GM06990 (cell line): ENCODE data around the gene PROSER2.

ENCODE experiments used
- DNase-seq: peaks from one replicate; pipeline ENCODE4 v3.0.0-alpha.2; 2011; ENCODE audit not compliant: insufficient read length; ENCODE audit errors: extremely low read depth
- H3K27me3 ChIP-seq: replicated peaks from 2 replicates; pipeline ENCODE4 v1.6.0; 2011; ENCODE audit warnings: low read length; ENCODE audit not compliant: control insufficient read depth, insufficient read depth
- H3K36me3 ChIP-seq: 2 replicates; pipeline ENCODE4 v1.5.1; 2011; ENCODE audit warnings: low read length; ENCODE audit not compliant: control insufficient read depth, insufficient read depth
- H3K4me3 ChIP-seq: replicated peaks from 2 replicates; pipeline ENCODE4 v1.5.1; 2011; ENCODE audit warnings: low read depth, mild to moderate bottlenecking, control low read depth, low read length
- CTCF ChIP-seq: IDR thresholded peaks from 2 replicates; pipeline ENCODE4 v1.5.1; 2011; ENCODE audit warnings: low read length, control low read depth, mild to moderate bottlenecking, inconsistent platforms; ENCODE audit not compliant: insufficient read depth, poor library complexity, severe bottlenecking

Gene PROSER2

GRCh38 chr10:11908991-11909390 is 85.8 kb downstream of the PROSER2 start:
- no peak for DNase-seq
- Histone ChIP-seq H3K4me3 (no peak overlapping the region), H3K27me3 (0 out of 2 replicates have a peak, but pooled peaks cover 1% of the 10 kb centered on the region), H3K36me3 (no peaks in the 10 kb centered on the region)
- no peak for TF ChIP-seq CTCF

- Histone ChIP-seq H3K36me3 (no peaks in the 10 kb centered on the region), H3K4me3 (no peak overlapping the region), H3K27me3 (0 out of 2 replicates have a peak, but pooled peaks cover 1% of the 10 kb centered on the region)
- TF ChIP-seq CTCF = no peak
- DNase-seq = no peak
Observed at GRCh38 chr10:11909618-11910017, 86.5 kb downstream of the PROSER2 start.

GRCh38 chr10:11910102-11910501 is 86.9 kb downstream of the PROSER2 start:
- no peak for TF ChIP-seq CTCF
- Histone ChIP-seq H3K4me3 (no peak overlapping the region), H3K27me3 (0 out of 2 replicates have a peak, but pooled peaks cover 1% of the 10 kb centered on the region), H3K36me3 (no peaks in the 10 kb centered on the region)
- no peak for DNase-seq

GRCh38 chr10:11913079-11913641 is 90.0 kb downstream of the PROSER2 start:
- Histone ChIP-seq H3K4me3 (no peak overlapping the region), H3K27me3 (0 out of 2 replicates have a peak, but pooled peaks cover 1% of the 10 kb centered on the region), H3K36me3 (no peaks in the 10 kb centered on the region)
- TF ChIP-seq CTCF = no peak
- no peak for DNase-seq

- no peaks in the 10 kb centered on the region for H3K27me3 ChIP-seq
- no peak overlapping the region for H3K4me3 ChIP-seq
- no peak for DNase-seq
- peaks cover 12% of the 10 kb centered on the region for H3K36me3 ChIP-seq
- TF ChIP-seq CTCF = no peak
Observed at GRCh38 chr10:11918384-11918783, 95.2 kb downstream of the PROSER2 start.

GRCh38 chr10:11919271-11919670 is 96.1 kb downstream of the PROSER2 start:
- no peak for DNase-seq
- H3K36me3 ChIP-seq = peaks cover 12% of the 10 kb centered on the region
- H3K27me3 ChIP-seq = no peaks in the 10 kb centered on the region
- H3K4me3 ChIP-seq = no peak overlapping the region
- no peak for TF ChIP-seq CTCF
